ES-I3 (cell line): ENCODE data around the gene COL16A1.

Source experiments
- H3K36me3 ChIP-seq: 2 replicates; pipeline ENCODE4 v1.6.1; 2013; ENCODE audit warnings: mild to moderate bottlenecking, low read length, control low read depth, moderate library complexity; ENCODE audit not compliant: insufficient read depth
- H3K4me1 ChIP-seq: 2 replicates; pipeline ENCODE4 v1.6.1; 2013; ENCODE audit warnings: mild to moderate bottlenecking, control low read depth, low read length; ENCODE audit not compliant: insufficient read depth
- H3K9ac ChIP-seq: 2 replicates; pipeline ENCODE4 v1.6.1; 2013; ENCODE audit warnings: low read depth, mild to moderate bottlenecking, low read length, moderate library complexity
- H3K9me3 ChIP-seq: 2 replicates; pipeline ENCODE4 v1.6.1; 2013; ENCODE audit warnings: mild to moderate bottlenecking, low read length, moderate library complexity; ENCODE audit not compliant: control insufficient read depth, insufficient read depth

COL16A1 gene

GRCh38 chr1:31640964-31641363 is 62.9 kb downstream of the COL16A1 start:
- peaks cover 9% of the 10 kb centered on the region for H3K4me1 ChIP-seq
- H3K9ac ChIP-seq: no peak overlapping the region
- H3K36me3 ChIP-seq: no peaks in the 10 kb centered on the region
- no peaks in the 10 kb centered on the region for H3K9me3 ChIP-seq

DNA sequence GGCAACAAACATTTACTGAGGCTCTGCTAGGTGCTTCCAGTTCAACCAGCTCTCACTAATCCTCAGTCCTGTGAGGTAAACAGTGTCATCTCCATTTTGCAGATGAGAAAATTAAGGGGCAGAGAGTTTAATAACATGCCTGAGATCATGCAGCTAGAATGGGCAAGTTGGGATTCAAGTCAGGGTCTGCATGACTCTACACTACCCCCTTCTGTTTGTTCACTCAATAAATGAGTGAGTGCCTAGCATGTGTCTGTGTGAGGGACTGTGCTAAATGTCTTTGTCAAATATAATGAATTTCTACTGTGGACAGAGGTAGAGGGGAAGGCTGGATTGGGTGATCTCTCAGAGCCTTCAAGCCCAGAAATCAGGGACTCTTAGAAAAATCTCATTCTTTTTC is 63.6 kb downstream of the COL16A1 start:
- no peak overlapping the region for H3K9ac ChIP-seq
- H3K9me3 ChIP-seq: no peaks in the 10 kb centered on the region
- H3K36me3 ChIP-seq: no peaks in the 10 kb centered on the region
- H3K4me1 ChIP-seq: peaks cover 9% of the 10 kb centered on the region

- Histone ChIP-seq H3K9me3 (no peaks in the 10 kb centered on the region), H3K9ac (no peak overlapping the region), H3K36me3 (no peaks in the 10 kb centered on the region), H3K4me1 (peaks cover 9% of the 10 kb centered on the region)
These were observed 64.3 kb downstream of the COL16A1 start for GRCh38 chr1:31639543-31639942.

- no peaks in the 10 kb centered on the region for H3K9me3 ChIP-seq
- no peak overlapping the region for H3K9ac ChIP-seq
- peaks cover 9% of the 10 kb centered on the region for H3K4me1 ChIP-seq
- H3K36me3 ChIP-seq: no peaks in the 10 kb centered on the region
These were observed 65.7 kb downstream of the COL16A1 start for GRCh38 chr1:31637915-31638673.

- no peak overlapping the region for H3K9ac ChIP-seq
- 0 out of 2 replicates have a peak, but pooled peaks cover 3% of the 10 kb centered on the region for H3K36me3 ChIP-seq
- no peaks in the 10 kb centered on the region for H3K4me1 ChIP-seq
- no peaks in the 10 kb centered on the region for H3K9me3 ChIP-seq
These were observed 70.7 kb downstream of the COL16A1 start for GRCh38 chr1:31633117-31633516.

- Histone ChIP-seq H3K9ac (no peak overlapping the region), H3K9me3 (no peaks in the 10 kb centered on the region), H3K36me3 (0 out of 2 replicates have a peak, but pooled peaks cover 3% of the 10 kb centered on the region), H3K4me1 (no peaks in the 10 kb centered on the region)
These were observed 71.2 kb downstream of the COL16A1 start for GRCh38 chr1:31632649-31633048.

DNA sequence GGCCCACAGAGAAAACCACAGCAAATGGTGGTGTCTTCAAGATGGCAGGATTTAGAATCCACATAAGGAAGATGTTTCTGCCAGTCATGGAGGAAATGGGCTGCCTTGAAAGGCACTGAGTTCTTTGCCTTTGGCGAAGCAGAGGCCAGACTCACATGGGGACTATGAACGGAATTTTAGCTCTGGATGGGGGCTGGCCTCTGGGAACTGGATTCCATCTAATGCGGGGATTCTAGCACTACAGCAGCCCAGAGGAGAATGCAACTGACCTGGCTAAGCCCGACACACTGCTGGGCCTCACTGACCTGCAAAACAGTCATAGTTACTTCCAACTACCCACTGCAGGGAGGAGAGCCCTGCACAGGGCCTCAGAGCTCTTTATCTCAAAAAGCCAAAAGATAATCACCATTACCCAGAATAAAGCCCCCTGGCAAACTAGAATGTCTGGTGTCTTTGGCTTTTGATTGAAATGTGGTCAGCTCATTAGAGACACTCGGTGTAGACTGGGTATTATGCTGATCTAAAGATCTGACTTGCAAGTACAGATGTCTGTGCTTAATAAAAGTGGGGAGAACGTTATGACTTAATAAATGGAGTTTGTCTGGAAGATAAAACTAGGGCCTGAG is 74.8 kb downstream of the COL16A1 start:
- H3K9ac ChIP-seq: no peak overlapping the region
- peaks cover 5% of the 10 kb centered on the region; the same call in 1 of the 2 replicates for H3K4me1 ChIP-seq
- H3K36me3 ChIP-seq: 0 out of 2 replicates have a peak, but pooled peaks cover 3% of the 10 kb centered on the region
- H3K9me3 ChIP-seq: no peaks in the 10 kb centered on the region

DNA sequence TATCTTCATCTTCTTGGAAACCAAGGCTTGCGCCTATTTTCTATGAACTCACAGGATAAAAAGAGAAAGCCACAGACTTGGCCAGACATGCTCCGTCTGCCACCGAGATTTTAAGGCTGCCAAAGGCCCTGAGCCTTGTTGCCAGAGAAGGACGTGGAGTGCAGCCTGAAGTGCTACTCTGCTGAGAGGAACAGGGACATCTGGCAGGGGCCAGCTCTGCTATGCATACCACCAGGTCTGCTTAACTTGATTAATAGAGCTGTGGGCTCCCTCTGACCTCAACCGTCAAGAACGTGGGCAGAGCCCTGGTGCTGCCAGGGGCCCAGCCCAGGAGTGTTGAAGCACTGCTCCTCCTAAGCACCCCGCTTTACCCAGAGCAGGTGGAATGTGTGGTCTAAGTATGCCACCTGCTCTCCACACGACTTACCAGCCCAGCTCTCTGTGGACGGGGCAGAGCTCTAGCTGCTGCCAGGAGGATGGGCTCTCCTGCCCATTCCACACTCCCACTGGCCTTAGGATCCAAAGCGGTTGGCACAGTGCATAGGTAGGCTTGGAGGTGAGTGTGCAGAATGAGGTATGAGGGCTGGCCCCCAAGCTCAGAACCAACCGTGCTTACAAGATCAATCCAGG is 75.8 kb downstream of the COL16A1 start:
- Histone ChIP-seq H3K36me3 (0 out of 2 replicates have a peak, but pooled peaks cover 3% of the 10 kb centered on the region), H3K9me3 (no peaks in the 10 kb centered on the region), H3K4me1 (peaks cover 5% of the 10 kb centered on the region; the same call in 1 of the 2 replicates), H3K9ac (no peak overlapping the region)

DNA sequence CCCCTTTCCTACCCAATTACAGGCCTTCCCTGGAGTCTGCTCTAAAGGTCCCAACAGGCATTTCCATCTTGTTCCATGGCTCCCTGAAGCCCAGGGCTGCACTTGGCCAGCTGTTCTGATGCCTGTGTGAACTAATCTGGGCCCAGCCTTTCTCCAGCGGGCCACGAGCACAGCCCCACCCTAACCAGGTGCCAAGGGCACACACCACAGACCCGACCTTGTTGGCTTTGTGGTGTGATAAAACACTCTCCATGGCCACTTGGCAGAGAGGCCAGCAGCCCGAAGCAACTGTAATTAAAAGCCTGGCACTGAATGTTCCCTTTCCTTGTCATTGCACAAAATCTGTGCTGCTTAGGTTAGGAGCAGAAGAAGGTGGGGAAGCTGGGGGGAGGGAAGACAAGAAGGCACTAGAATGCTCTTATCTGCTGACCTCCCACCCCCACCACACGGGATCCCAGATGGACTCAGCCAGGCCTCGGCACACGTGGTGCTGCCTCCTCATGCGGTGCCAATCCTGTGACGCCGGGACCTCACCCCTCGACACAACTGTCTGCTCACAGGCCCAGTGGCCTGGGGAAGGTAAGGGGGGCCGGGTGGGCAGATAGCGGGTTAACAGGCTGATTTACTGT is 76.4 kb downstream of the COL16A1 start:
- no peak overlapping the region for H3K9ac ChIP-seq
- 0 out of 2 replicates have a peak, but pooled peaks cover 3% of the 10 kb centered on the region for H3K36me3 ChIP-seq
- peaks cover 5% of the 10 kb centered on the region; the same call in 1 of the 2 replicates for H3K4me1 ChIP-seq
- no peaks in the 10 kb centered on the region for H3K9me3 ChIP-seq

DNA sequence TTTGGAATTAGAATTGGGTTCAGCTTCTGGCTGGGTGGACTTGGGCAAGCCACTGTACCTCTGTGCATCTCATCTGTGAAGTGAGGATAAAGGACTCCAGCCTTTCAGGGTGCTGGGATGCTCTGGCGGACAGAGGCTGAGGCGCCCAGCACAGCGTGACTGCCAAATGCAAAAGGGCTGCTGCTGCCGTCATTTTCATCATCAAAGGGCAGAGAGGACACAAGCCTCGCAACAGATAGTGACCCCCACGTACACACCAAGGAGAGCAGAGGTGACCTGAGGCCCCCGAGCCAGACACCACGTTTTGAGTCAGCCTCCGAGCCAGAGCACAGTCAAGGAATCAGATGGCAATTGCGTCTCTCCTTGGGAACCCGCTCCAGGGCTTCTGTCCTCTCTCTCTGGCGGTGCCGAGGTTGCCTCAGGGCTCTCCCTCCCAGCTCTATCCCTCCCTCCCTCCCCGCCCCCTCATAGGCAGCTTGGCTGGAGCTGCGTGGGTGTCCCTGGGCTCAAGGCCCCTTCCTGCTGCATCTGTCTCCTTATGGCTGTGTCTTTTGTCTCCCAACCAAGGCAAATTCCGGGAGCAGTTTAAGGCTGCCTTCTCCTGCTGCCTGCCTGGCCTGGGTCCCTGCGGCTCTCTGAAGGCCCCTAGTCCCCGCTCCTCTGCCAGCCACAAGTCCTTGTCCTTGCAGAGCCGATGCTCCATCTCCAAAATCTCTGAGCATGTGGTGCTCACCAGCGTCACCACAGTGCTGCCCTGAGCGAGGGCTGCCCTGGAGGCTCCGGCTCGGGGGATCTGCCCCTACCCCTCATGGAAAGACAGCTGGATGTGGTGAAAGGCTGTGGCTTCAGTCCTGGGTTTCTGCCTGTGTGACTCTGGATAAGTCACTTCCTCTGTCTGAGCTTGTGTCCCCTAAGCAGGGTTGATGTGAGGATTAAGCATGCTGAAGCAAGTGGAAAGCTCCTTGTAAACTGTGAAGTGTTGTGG is 77.3 kb downstream of the COL16A1 start:
- Histone ChIP-seq H3K9me3 (no peaks in the 10 kb centered on the region), H3K36me3 (0 out of 2 replicates have a peak, but pooled peaks cover 3% of the 10 kb centered on the region)

GRCh38 chr1:31625561-31626222 is 78.1 kb downstream of the COL16A1 start:
- no peaks in the 10 kb centered on the region for H3K9me3 ChIP-seq
- 0 out of 2 replicates have a peak, but pooled peaks cover 3% of the 10 kb centered on the region for H3K36me3 ChIP-seq
- H3K9ac ChIP-seq: no peak overlapping the region
- peaks cover 5% of the 10 kb centered on the region; the same call in 1 of the 2 replicates for H3K4me1 ChIP-seq

More for the DNA sequence above, 77.3 kb downstream of the COL16A1 start:
- Histone ChIP-seq H3K4me1 (peaks cover 5% of the 10 kb centered on the region; the same call in 1 of the 2 replicates), H3K9ac (no peak overlapping the region)

- Histone ChIP-seq H3K9me3 (no peaks in the 10 kb centered on the region), H3K4me1 (peaks cover 5% of the 10 kb centered on the region; the same call in 1 of the 2 replicates), H3K9ac (no peak overlapping the region), H3K36me3 (0 out of 2 replicates have a peak, but pooled peaks cover 3% of the 10 kb centered on the region)
These were observed 78.9 kb downstream of the COL16A1 start for GRCh38 chr1:31624731-31625514.
